Central memory CD4-positive, alpha-beta T cell (primary cell): ENCODE data around the gene GAGE2A.
"Not testable (repeated sequence)": the region's sequence is repeated elsewhere in the genome, so short reads cannot be mapped to it uniquely, and the experiment has no call there.

Source experiments
- DNase-seq: peaks from one replicate; pipeline ENCODE4 v3.0.0; 2022
- total RNA-seq, 3 experiments: gene quantifications; one replicate each; lab custom pipeline; 2026; lab: John Stamatoyannopoulos, UW

Gene GAGE2A, protein sequence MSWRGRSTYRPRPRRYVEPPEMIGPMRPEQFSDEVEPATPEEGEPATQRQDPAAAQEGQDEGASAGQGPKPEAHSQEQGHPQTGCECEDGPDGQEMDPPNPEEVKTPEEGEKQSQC
- 0 reads per million in 3 experiments for total RNA-seq

GRCh38 chrX:49589196-49589595, at the start of gene GAGE2A:
GAGE2A (plus strand) TSS chrX:49589496; CDS start chrX:49590651, 1,155 bp downstream.
- not testable (repeated sequence) for DNase-seq

- DNase-seq: not testable (repeated sequence)
Observed at GRCh38 chrX:49541433-49541832, 47.9 kb upstream of the GAGE2A start, which contains the start of gene GAGE12D. GAGE12D (plus strand) TSS chrX:49541733; CDS start chrX:49542888, 1,155 bp downstream.

DNA sequence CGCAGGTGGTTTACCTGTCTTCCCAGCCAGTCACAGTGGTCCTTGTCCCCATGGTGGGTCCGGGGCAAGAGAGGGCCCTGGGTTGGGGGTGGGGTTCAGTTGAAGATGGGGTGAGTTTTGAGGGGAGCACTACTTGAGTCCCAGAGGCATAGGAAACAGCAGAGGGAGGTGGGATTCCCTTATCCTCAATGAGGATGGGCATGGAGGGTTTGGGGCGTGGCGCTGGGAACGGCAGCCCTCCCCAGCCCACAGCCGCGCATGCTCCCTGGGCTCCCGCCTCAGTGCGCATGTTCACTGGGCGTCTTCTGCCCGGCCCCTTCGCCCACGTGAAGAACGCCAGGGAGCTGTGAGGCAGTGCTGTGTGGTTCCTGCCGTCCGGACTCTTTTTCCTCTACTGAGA, 38.3 kb upstream of the GAGE2A start, which contains the start of gene GAGE12E:
Gene GAGE12E (plus strand): TSS at position 301 of the 400 bp plus-strand sequence. CDS start 1,155 bp downstream, outside the sequence.
- DNase-seq: not testable (repeated sequence)

DNA sequence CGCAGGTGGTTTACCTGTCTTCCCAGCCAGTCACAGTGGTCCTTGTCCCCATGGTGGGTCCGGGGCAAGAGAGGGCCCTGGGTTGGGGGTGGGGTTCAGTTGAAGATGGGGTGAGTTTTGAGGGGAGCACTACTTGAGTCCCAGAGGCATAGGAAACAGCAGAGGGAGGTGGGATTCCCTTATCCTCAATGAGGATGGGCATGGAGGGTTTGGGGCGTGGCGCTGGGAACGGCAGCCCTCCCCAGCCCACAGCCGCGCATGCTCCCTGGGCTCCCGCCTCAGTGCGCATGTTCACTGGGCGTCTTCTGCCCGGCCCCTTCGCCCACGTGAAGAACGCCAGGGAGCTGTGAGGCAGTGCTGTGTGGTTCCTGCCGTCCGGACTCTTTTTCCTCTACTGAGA, 28.8 kb upstream of the GAGE2A start, which contains the start of gene GAGE12F:
Gene GAGE12F (plus strand): TSS at position 301 of the 400 bp plus-strand sequence. CDS start 1,155 bp downstream, outside the sequence.
- not testable (repeated sequence) for DNase-seq

GRCh38 chrX:49568728-49569127, 20.6 kb upstream of the GAGE2A start:
- DNase-seq: not testable (repeated sequence)

- not testable (repeated sequence) for DNase-seq
Observed at GRCh38 chrX:49569152-49569551, 20.1 kb upstream of the GAGE2A start.

- DNase-seq: not testable (repeated sequence)
Observed at GRCh38 chrX:49570100-49570499, 19.2 kb upstream of the GAGE2A start, which contains the start of gene GAGE12G. GAGE12G (plus strand) TSS chrX:49570400; CDS start chrX:49571555, 1,155 bp downstream.

- not testable (repeated sequence) for DNase-seq
Observed at GRCh38 chrX:49579649-49580048, 9.6 kb upstream of the GAGE2A start, which contains the start of gene GAGE12H. GAGE12H (plus strand) TSS chrX:49579949; CDS start chrX:49581104, 1,155 bp downstream.

DNA sequence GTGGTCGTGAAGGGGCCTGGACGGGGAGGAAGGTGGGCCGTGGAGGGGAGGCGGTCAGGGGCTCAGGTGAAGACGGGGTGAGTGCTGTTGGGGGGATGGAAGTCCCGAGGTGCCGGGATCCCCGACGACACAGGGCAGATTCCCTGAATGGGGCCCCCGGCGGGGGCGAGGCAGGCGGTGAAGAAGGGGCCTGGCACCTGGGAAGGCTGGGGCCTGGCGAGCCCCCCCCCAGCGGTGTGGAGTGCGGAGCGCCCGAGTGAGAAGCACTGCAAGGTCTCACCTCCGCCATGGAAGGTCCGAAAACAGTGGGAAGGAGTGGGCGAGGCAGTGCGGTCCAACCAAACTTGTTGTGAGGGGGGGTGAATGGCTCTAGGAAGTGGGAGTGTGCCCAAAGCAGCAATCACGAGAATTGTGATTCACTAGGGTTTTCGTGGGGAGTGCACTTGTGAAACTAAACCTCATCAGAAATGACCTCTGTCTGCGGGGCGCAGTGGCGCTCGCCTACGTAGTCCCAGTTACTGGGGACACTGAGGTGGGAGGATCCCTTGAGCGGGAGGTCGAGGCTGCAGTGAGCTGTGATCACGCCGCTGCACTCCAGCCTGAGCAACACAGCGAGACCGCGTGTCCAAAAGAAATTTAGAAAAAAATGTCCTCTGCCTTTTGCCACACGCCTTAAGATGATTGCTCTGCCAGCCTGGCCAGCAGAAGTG, 628 bp downstream of the GAGE2A start:
- DNase-seq: not testable (repeated sequence)

DNA sequence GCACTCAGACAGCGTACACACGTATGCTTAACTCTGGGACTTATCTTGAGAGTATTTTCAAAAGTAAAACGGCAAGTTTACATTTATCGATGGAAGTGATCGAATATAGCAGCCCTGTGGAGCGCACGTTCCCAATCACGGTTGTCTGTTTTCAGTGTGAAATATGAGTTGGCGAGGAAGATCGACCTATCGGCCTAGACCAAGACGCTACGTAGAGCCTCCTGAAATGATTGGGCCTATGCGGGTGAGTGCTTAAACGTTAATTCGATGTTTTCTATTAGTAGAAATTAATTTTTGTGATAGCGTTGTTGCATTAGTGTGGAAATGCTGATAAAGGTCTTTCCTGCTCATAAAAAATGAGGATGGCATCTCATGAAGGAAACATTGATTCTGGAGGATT, 1.2 kb downstream of the GAGE2A start:
- DNase-seq: not testable (repeated sequence)

DNA sequence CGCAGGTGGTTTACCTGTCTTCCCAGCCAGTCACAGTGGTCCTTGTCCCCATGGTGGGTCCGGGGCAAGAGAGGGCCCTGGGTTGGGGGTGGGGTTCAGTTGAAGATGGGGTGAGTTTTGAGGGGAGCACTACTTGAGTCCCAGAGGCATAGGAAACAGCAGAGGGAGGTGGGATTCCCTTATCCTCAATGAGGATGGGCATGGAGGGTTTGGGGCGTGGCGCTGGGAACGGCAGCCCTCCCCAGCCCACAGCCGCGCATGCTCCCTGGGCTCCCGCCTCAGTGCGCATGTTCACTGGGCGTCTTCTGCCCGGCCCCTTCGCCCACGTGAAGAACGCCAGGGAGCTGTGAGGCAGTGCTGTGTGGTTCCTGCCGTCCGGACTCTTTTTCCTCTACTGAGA, 9.4 kb downstream of the GAGE2A start, which contains the start of gene GAGE1:
Gene GAGE1 (plus strand): TSS at position 301 of the 400 bp plus-strand sequence. CDS start 1,155 bp downstream, outside the sequence.
- not testable (repeated sequence) for DNase-seq

DNA sequence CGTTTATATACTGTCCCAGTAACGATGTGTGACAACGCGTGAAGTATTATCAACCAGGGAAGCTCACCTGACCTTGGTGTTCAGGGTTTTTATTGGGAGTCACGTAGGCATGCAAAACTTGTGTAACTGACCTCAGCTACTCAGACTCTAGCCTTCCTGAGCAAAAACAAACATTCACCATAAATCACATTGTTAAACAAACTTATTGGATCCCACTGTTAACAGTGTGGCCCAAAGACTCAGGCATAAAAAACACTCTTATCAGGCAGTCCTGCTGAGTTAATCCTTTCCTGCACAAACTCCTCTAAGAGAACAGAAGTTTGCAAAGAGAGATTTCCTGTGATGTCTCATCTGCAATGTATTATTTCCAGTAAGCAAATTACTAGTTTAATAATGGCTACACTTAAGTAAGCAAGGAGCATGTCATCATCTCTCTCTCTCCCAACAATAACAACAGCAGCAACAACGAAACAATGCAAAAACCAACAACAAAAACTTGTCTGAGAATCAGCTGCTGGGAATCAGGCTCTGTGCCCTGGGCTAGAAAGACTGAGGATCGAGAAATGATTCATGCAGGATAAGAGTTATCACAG, 21.5 kb downstream of the GAGE2A start:
- no peak for DNase-seq

GRCh38 chrX:49618574-49618973, 29.3 kb downstream of the GAGE2A start:
- DNase-seq: no peak

GRCh38 chrX:49627086-49627777, 37.9 kb downstream of the GAGE2A start:
- DNase-seq: peak; percentile 28

DNA sequence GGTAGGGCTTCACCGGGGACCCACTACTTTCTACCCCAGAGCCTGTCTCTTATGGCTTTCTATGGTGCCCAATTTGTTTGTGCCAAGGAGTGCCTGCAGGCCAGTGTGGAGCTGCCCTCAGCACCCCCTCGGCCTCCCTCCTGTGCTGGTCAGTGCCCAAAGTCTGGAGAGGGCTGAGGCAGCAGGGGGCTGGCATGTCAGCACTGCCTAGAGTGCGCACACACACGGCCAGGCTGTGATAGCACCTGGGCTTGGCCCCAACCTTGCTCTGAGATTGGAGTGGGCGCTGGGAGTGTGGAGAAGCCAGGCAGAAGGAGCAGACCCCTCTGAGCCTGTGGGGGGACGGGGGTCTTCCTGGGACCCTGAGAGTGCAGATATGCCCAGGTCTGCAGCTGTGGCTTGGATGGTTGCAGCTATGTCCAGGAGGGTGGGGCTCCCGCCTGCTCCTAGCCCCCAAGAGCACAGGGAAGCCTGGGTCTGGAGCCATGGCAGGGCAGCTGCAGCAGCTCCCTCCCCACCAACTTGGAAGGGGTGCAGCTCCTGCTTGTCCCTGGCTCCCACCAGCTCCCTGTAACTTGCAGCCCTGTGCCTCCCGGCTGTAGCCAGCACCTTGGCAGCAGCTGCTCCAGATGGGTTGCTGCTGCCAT, 55.8 kb downstream of the GAGE2A start:
- DNase-seq: no peak
